Measurements from ENCODE around the gene MTHFD1L.

- TF ChIP-seq CTCF (IDR thresholded peaks at IDR 0.05; ENCODE audit: extremely low read depth in 1 of 2, insufficient read depth in 1 of 2, low read depth in 1 of 2, low read length in 2 of 2) (no peak), EZH2 (IDR thresholded peaks at IDR 0.05; ENCODE audit: borderline replicate concordance, low read depth, low read length, severe bottlenecking) (no peak), MAX (IDR thresholded peaks at IDR 0.05; ENCODE audit: insufficient read depth, insufficient read length) (no peak), POLR2A (IDR thresholded peaks at IDR 0.05; ENCODE audit: low read depth, low read length) (no peak), FOS (IDR thresholded peaks at IDR 0.05; ENCODE audit: borderline replicate concordance, insufficient read depth, low read length) (no peak), JUN (IDR thresholded peaks at IDR 0.05; ENCODE audit: borderline replicate concordance, insufficient read depth, insufficient read length, low read depth) (no peak)
These were observed 137.0 kb downstream of the MTHFD1L start for GRCh38 chr6:151002491-151002935.
